Measurements from ENCODE around the gene NLRP1. TPM values are rescaled to one million over a fixed set of nuclear protein-coding genes. Genes with fewer than 3 reads are reported as not detected.

NLRP1 gene
- total RNA-seq, 1 experiment from 2014 or later, result 33.5 TPM

- Mint-ChIP-seq H3K27ac (ENCODE audit: low read depth, unreplicated experiment) (no peak overlapping the region), H3K4me3 (ENCODE audit: unreplicated experiment) (no peak overlapping the region), H3K36me3 (ENCODE audit: insufficient read depth, unreplicated experiment) (no peaks in the 10 kb centered on the region), H3K9me3 (ENCODE audit: unreplicated experiment) (no peaks in the 10 kb centered on the region), H3K27me3 (ENCODE audit: insufficient read depth, unreplicated experiment) (peaks cover 76% of the 10 kb centered on the region), H3K4me1 (ENCODE audit: insufficient read depth, unreplicated experiment) (no peaks in the 10 kb centered on the region)
- no TSS peak for BruUV-seq (replicated peaks)
- no peak for DNase-seq (ENCODE audit: unreplicated experiment)
- ChIA-PET POLR2A (no interaction called here), CTCF (interaction anchor here (1.2 kb wide), 1 partner anchor 36 kb away, joined by 3 read pairs; no protein-coding TSS in a partner anchor)
- intact Hi-C loops (cut with micrococcal nuclease), result no loop called here
- TF ChIP-seq, protein P1, sequence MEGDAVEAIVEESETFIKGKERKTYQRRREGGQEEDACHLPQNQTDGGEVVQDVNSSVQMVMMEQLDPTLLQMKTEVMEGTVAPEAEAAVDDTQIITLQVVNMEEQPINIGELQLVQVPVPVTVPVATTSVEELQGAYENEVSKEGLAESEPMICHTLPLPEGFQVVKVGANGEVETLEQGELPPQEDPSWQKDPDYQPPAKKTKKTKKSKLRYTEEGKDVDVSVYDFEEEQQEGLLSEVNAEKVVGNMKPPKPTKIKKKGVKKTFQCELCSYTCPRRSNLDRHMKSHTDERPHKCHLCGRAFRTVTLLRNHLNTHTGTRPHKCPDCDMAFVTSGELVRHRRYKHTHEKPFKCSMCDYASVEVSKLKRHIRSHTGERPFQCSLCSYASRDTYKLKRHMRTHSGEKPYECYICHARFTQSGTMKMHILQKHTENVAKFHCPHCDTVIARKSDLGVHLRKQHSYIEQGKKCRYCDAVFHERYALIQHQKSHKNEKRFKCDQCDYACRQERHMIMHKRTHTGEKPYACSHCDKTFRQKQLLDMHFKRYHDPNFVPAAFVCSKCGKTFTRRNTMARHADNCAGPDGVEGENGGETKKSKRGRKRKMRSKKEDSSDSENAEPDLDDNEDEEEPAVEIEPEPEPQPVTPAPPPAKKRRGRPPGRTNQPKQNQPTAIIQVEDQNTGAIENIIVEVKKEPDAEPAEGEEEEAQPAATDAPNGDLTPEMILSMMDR (IDR thresholded peaks at IDR 0.05; ENCODE audit: unreplicated experiment), result no peak
These were observed 44.8 kb upstream of the NLRP1 start for GRCh38 chr17:5629128-5629527.

DNA sequence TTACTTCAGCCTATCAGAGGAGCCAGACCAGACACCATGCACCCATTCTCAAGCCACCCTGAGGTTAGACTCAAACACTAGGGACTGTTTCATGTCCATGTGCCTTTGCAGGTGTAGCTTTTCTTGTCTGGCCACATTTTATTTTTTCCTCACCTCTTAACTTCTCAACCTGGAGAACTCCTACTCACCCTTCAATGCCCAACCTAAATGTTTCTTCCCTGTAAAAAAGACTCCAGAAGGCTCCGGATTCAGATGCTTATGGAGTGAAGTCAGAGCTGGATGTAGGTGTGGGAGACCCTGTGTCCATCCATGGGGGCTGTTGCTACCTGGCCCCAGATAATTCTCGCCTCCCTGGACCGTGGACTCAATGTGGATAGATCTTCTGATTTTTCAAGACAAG is 44.0 kb upstream of the NLRP1 start:
- no peak overlapping the region for H3K27ac Mint-ChIP-seq (ENCODE audit: low read depth, unreplicated experiment)
- TF ChIP-seq, protein P1 (IDR thresholded peaks at IDR 0.05; ENCODE audit: unreplicated experiment), result no peak
- no peaks in the 10 kb centered on the region for H3K36me3 Mint-ChIP-seq (ENCODE audit: insufficient read depth, unreplicated experiment)
- no peak overlapping the region for H3K4me3 Mint-ChIP-seq (ENCODE audit: unreplicated experiment)
- no peak for DNase-seq (ENCODE audit: unreplicated experiment)
- H3K27me3 Mint-ChIP-seq (ENCODE audit: insufficient read depth, unreplicated experiment), result peaks cover 72% of the 10 kb centered on the region
- H3K4me1 Mint-ChIP-seq (ENCODE audit: insufficient read depth, unreplicated experiment), result no peaks in the 10 kb centered on the region
- intact Hi-C loops (cut with micrococcal nuclease), result no loop called here
- no TSS peak for BruUV-seq (replicated peaks)
- POLR2A ChIA-PET, result no interaction called here
- no peaks in the 10 kb centered on the region for H3K9me3 Mint-ChIP-seq (ENCODE audit: unreplicated experiment)
- CTCF ChIA-PET, result interaction anchor here (1.2 kb wide), 1 partner anchor 36 kb away, joined by 3 read pairs; no protein-coding TSS in a partner anchor

DNA sequence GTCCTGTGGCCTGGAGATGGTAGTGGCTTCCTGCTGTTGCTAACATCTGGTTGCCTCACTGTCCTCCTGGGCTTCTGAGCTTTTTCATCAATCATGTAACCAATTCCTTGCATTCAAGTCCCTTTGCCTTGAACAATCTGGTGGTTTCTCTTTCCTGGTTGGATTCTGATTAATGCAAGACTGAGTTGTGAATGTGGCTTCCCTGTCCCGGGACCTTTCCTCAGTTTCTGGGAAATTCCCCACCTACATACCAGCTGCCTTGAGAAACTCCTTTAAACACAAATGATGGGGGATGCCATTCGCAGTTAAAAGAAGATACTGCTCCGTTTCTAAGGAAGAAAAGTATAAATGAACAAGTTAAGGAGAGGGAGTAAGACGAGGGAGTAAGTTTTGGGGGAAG is 39.9 kb upstream of the NLRP1 start:
- H3K27ac Mint-ChIP-seq (ENCODE audit: low read depth, unreplicated experiment), result no peak overlapping the region
- peaks cover 31% of the 10 kb centered on the region for H3K27me3 Mint-ChIP-seq (ENCODE audit: insufficient read depth, unreplicated experiment)
- TF ChIP-seq, protein P1 (IDR thresholded peaks at IDR 0.05; ENCODE audit: unreplicated experiment), result no peak
- H3K36me3 Mint-ChIP-seq (ENCODE audit: insufficient read depth, unreplicated experiment), result no peaks in the 10 kb centered on the region
- DNase-seq (ENCODE audit: unreplicated experiment), result no peak
- no peaks in the 10 kb centered on the region for H3K9me3 Mint-ChIP-seq (ENCODE audit: unreplicated experiment)
- no TSS peak for BruUV-seq (replicated peaks)
- ChIA-PET POLR2A (no interaction called here), CTCF (no interaction called here)
- intact Hi-C loops (cut with micrococcal nuclease), result no loop called here
- no peaks in the 10 kb centered on the region for H3K4me1 Mint-ChIP-seq (ENCODE audit: insufficient read depth, unreplicated experiment)
- H3K4me3 Mint-ChIP-seq (ENCODE audit: unreplicated experiment), result no peak overlapping the region

DNA sequence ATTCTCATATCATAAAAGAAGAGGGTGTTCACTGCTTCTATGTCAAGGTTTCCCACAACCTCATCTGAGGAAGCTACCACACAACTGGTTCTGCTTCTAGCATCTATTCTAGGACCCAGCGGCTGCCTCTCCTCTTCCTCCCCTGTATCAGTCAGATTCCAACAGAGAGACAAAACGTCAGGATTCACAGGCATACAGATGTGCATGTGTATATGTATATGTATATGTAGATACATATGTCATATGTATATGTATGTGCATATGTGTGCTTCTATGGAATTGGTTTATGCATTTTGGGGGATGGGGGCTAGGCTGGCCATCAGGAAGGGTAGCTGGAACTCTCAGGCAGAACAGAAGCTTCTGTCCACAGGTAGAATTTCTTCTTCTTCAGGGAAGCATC is 37.4 kb upstream of the NLRP1 start:
- TF ChIP-seq, protein P1 (IDR thresholded peaks at IDR 0.05; ENCODE audit: unreplicated experiment), result no peak
- POLR2A ChIA-PET, result no interaction called here
- intact Hi-C loops (cut with micrococcal nuclease), result no loop called here
- BruUV-seq (replicated peaks), result no TSS peak
- Mint-ChIP-seq H3K36me3 (ENCODE audit: insufficient read depth, unreplicated experiment) (no peaks in the 10 kb centered on the region), H3K9me3 (ENCODE audit: unreplicated experiment) (no peaks in the 10 kb centered on the region), H3K27ac (ENCODE audit: low read depth, unreplicated experiment) (no peak overlapping the region), H3K4me3 (ENCODE audit: unreplicated experiment) (no peak overlapping the region), H3K4me1 (ENCODE audit: insufficient read depth, unreplicated experiment) (no peaks in the 10 kb centered on the region), H3K27me3 (ENCODE audit: insufficient read depth, unreplicated experiment) (peaks cover 12% of the 10 kb centered on the region)
- CTCF ChIA-PET, result no interaction called here
- DNase-seq (ENCODE audit: unreplicated experiment), result no peak

Data from MCF 10A (cell line).